ENCODE results near the gene GPC5. TPM values are rescaled to one million over a fixed set of nuclear protein-coding genes. Genes with fewer than 3 reads are reported as not detected.
A peak's percentile ranks its signal among the peaks of the same experiment; 100 is the strongest.

GPC5 gene
- total and polyA plus RNA-seq, 3 experiments from 2014 or later, result 0.08 to 0.39 (median 0.13) TPM

DNA sequence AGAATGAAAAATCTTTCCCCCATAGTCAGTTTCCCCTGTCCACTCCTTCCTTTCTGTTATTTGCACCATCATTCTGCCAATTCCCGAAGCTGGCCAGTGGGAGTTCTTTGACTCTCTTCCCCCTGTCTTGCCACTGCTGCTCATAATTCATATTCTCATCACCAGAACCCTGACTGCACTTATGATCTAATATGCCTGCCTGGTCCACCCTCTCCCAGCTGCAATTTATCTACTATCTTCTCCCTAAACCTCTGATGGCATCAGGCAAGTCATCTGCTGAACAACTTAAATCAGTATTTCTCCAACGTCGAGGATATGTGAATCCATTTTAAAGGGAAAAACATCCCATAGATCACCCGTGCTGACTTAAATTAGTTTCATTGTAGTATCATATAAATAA, 1370.2 kb downstream of the GPC5 start:
- H3K4me3 Mint-ChIP-seq, result no peak overlapping the region
- Histone ChIP-seq H3K9me3 (ENCODE audit: low read length) (no peaks in the 10 kb centered on the region), H3K27ac (ENCODE audit: low read depth, low read length) (no peak overlapping the region), H3K4me3 (ENCODE audit: low read length) (no peak overlapping the region), H3K27me3 (ENCODE audit: insufficient read depth, low read length, poor library complexity, severe bottlenecking) (no peaks in the 10 kb centered on the region), H3K36me3 (ENCODE audit: insufficient read depth, low read length) (no peaks in the 10 kb centered on the region), H3K4me1 (ENCODE audit: insufficient read depth, low read length) (no peaks in the 10 kb centered on the region)
- ChIA-PET POLR2A (no interaction called here), CTCF (no interaction called here)
- no peak for DNase-seq
- no peaks in the 10 kb centered on the region for H3K4me1 Mint-ChIP-seq
- peaks cover 0 to under 1% (median 0%) of the 10 kb centered on the region in 5 donors for H3K9me3 Mint-ChIP-seq
- no peaks in the 10 kb centered on the region for H3K27me3 Mint-ChIP-seq
- no peaks in the 10 kb centered on the region for H3K36me3 Mint-ChIP-seq
- no peak overlapping the region for H3K27ac Mint-ChIP-seq

DNA sequence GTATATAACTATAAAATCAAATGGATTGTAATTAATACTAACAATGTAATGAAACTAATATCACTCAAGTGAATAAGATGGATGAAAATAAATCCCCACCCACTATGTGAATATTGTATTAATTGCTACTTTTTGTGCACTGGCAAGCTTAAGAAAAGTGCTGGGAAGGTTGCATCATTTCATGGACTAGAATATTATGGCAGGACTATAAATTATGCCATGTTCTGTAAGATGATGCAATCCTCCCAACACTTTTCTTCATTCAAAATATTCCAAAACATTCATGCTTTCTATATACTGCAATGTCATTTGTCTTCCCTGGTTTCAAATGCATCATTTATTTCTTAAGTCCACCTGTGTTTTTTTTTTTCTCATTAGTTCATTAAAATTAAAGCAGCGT, 1370.6 kb downstream of the GPC5 start:
- Histone ChIP-seq H3K9me3 (ENCODE audit: low read length) (no peaks in the 10 kb centered on the region), H3K36me3 (ENCODE audit: insufficient read depth, low read length) (no peaks in the 10 kb centered on the region), H3K4me3 (ENCODE audit: low read length) (no peak overlapping the region), H3K27ac (ENCODE audit: low read depth, low read length) (no peak overlapping the region), H3K4me1 (ENCODE audit: insufficient read depth, low read length) (no peaks in the 10 kb centered on the region), H3K27me3 (ENCODE audit: insufficient read depth, low read length, poor library complexity, severe bottlenecking) (no peaks in the 10 kb centered on the region)
- ChIA-PET POLR2A (no interaction called here), CTCF (no interaction called here)
- no peak for DNase-seq
- Mint-ChIP-seq H3K36me3 (no peaks in the 10 kb centered on the region), H3K27me3 (no peaks in the 10 kb centered on the region), H3K4me1 (no peaks in the 10 kb centered on the region), H3K4me3 (no peak overlapping the region), H3K27ac (no peak overlapping the region), H3K9me3 (peaks cover 0 to 3% (median 0%) of the 10 kb centered on the region in 5 donors)

GRCh38 chr13:92775658-92776057, 1377.2 kb downstream of the GPC5 start:
- ChIA-PET POLR2A (no interaction called here), CTCF (no interaction called here)
- H3K36me3 ChIP-seq (ENCODE audit: insufficient read depth, low read length), result no peaks in the 10 kb centered on the region
- H3K4me1 ChIP-seq (ENCODE audit: insufficient read depth, low read length), result no peaks in the 10 kb centered on the region
- DNase-seq, result no peak
- no peak overlapping the region for H3K4me3 Mint-ChIP-seq
- H3K4me3 ChIP-seq (ENCODE audit: low read length), result no peak overlapping the region
- no peaks in the 10 kb centered on the region for H3K9me3 ChIP-seq (ENCODE audit: low read length)
- H3K27me3 Mint-ChIP-seq, result peaks cover 0 to 2% of the 10 kb centered on the region in 2 donors
- H3K27me3 ChIP-seq (ENCODE audit: insufficient read depth, low read length, poor library complexity, severe bottlenecking), result no peaks in the 10 kb centered on the region
- H3K36me3 Mint-ChIP-seq, result no peaks in the 10 kb centered on the region
- H3K9me3 Mint-ChIP-seq, result peaks cover 0 to 10% (median 2%) of the 10 kb centered on the region in 5 donors
- H3K4me1 Mint-ChIP-seq, result no peaks in the 10 kb centered on the region
- no peak overlapping the region for H3K27ac ChIP-seq (ENCODE audit: low read depth, low read length)
- no peak overlapping the region for H3K27ac Mint-ChIP-seq

- Histone ChIP-seq H3K4me3 (ENCODE audit: low read length) (no peak overlapping the region), H3K9me3 (ENCODE audit: low read length) (no peaks in the 10 kb centered on the region), H3K27ac (ENCODE audit: low read depth, low read length) (no peak overlapping the region), H3K27me3 (ENCODE audit: insufficient read depth, low read length, poor library complexity, severe bottlenecking) (no peaks in the 10 kb centered on the region), H3K4me1 (ENCODE audit: insufficient read depth, low read length) (no peaks in the 10 kb centered on the region), H3K36me3 (ENCODE audit: insufficient read depth, low read length) (no peaks in the 10 kb centered on the region)
- CTCF ChIA-PET, result no interaction called here
- Mint-ChIP-seq H3K9me3 (peaks cover 0 to 4% (median 2%) of the 10 kb centered on the region in 5 donors), H3K27me3 (peaks cover 0 to 2% of the 10 kb centered on the region in 2 donors), H3K4me1 (no peaks in the 10 kb centered on the region), H3K36me3 (no peaks in the 10 kb centered on the region), H3K27ac (no peak overlapping the region), H3K4me3 (no peak overlapping the region)
- DNase-seq, result no peak
- POLR2A ChIA-PET, result no interaction called here
Measured at GRCh38 chr13:92781965-92782690, 1383.7 kb downstream of the GPC5 start.

GRCh38 chr13:92802776-92803175, 1404.4 kb downstream of the GPC5 start:
- no peaks in the 10 kb centered on the region for H3K27me3 ChIP-seq (ENCODE audit: insufficient read depth, low read length, poor library complexity, severe bottlenecking)
- Mint-ChIP-seq H3K36me3 (no peaks in the 10 kb centered on the region), H3K4me1 (peaks cover 3 to 12% (median 6%) of the 10 kb centered on the region in 3 donors), H3K27ac (no peak overlapping the region), H3K9me3 (peaks cover 0 to 15% (median 0%) of the 10 kb centered on the region in 5 donors), H3K4me3 (no peak overlapping the region), H3K27me3 (no peaks in the 10 kb centered on the region)
- H3K36me3 ChIP-seq (ENCODE audit: insufficient read depth, low read length), result no peaks in the 10 kb centered on the region
- ChIA-PET POLR2A (no interaction called here), CTCF (no interaction called here)
- no peaks in the 10 kb centered on the region for H3K4me1 ChIP-seq (ENCODE audit: insufficient read depth, low read length)
- H3K27ac ChIP-seq (ENCODE audit: low read depth, low read length), result no peak overlapping the region
- H3K4me3 ChIP-seq (ENCODE audit: low read length), result no peak overlapping the region
- DNase-seq, result no peak
- H3K9me3 ChIP-seq (ENCODE audit: low read length), result no peaks in the 10 kb centered on the region

GRCh38 chr13:92804346-92804745, 1405.9 kb downstream of the GPC5 start:
- ChIA-PET POLR2A (no interaction called here), CTCF (no interaction called here)
- Mint-ChIP-seq H3K27me3 (no peaks in the 10 kb centered on the region), H3K36me3 (no peaks in the 10 kb centered on the region), H3K4me3 (no peak overlapping the region), H3K4me1 (peaks cover 3 to 12% (median 6%) of the 10 kb centered on the region in 3 donors), H3K27ac (no peak overlapping the region), H3K9me3 (peaks cover 0 to 15% (median 0%) of the 10 kb centered on the region in 5 donors)
- H3K4me1 ChIP-seq (ENCODE audit: insufficient read depth, low read length), result no peaks in the 10 kb centered on the region
- H3K9me3 ChIP-seq (ENCODE audit: low read length), result no peaks in the 10 kb centered on the region
- H3K27me3 ChIP-seq (ENCODE audit: insufficient read depth, low read length, poor library complexity, severe bottlenecking), result no peaks in the 10 kb centered on the region
- H3K4me3 ChIP-seq (ENCODE audit: low read length), result no peak overlapping the region
- DNase-seq, result no peak
- no peak overlapping the region for H3K27ac ChIP-seq (ENCODE audit: low read depth, low read length)
- no peaks in the 10 kb centered on the region for H3K36me3 ChIP-seq (ENCODE audit: insufficient read depth, low read length)

DNA sequence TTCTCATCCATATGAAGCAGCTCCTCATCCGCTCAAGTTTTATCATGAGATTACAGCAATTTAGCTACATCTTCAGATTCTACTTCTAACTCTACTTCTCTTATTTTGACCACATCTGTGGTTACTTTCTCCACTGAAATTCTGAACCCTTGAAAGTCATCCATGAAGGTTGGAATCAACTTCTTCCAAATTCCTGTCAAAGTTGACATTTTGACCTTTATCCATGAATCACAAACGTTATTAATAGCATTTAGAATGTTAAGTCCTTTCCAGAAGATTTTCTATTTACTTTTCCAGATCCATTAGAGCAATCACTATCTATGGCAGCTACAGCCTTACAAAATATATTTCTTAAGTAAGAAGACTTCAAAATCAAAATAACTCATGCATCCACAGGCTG, 1406.5 kb downstream of the GPC5 start:
- no peaks in the 10 kb centered on the region for H3K36me3 ChIP-seq (ENCODE audit: insufficient read depth, low read length)
- peaks cover 0 to 15% (median 0%) of the 10 kb centered on the region in 5 donors for H3K9me3 Mint-ChIP-seq
- no peak for DNase-seq
- POLR2A ChIA-PET, result no interaction called here
- CTCF ChIA-PET, result no interaction called here
- H3K4me1 Mint-ChIP-seq, result peaks cover 3 to 12% (median 6%) of the 10 kb centered on the region in 3 donors
- H3K4me3 ChIP-seq (ENCODE audit: low read length), result no peak overlapping the region
- no peak overlapping the region for H3K27ac ChIP-seq (ENCODE audit: low read depth, low read length)
- no peaks in the 10 kb centered on the region for H3K36me3 Mint-ChIP-seq
- peak overlapping the region in 1 of 7 donors; percentile 2 for H3K4me3 Mint-ChIP-seq
- H3K9me3 ChIP-seq (ENCODE audit: low read length), result no peaks in the 10 kb centered on the region
- no peaks in the 10 kb centered on the region for H3K4me1 ChIP-seq (ENCODE audit: insufficient read depth, low read length)
- no peaks in the 10 kb centered on the region for H3K27me3 Mint-ChIP-seq
- no peak overlapping the region for H3K27ac Mint-ChIP-seq
- H3K27me3 ChIP-seq (ENCODE audit: insufficient read depth, low read length, poor library complexity, severe bottlenecking), result no peaks in the 10 kb centered on the region

GRCh38 chr13:92805766-92806165, 1407.3 kb downstream of the GPC5 start:
- H3K27ac ChIP-seq (ENCODE audit: low read depth, low read length), result no peak overlapping the region
- H3K4me1 Mint-ChIP-seq, result peaks cover 3 to 12% (median 6%) of the 10 kb centered on the region in 3 donors
- no peaks in the 10 kb centered on the region for H3K9me3 ChIP-seq (ENCODE audit: low read length)
- no peaks in the 10 kb centered on the region for H3K4me1 ChIP-seq (ENCODE audit: insufficient read depth, low read length)
- H3K36me3 ChIP-seq (ENCODE audit: insufficient read depth, low read length), result no peaks in the 10 kb centered on the region
- H3K36me3 Mint-ChIP-seq, result no peaks in the 10 kb centered on the region
- DNase-seq, result no peak
- H3K9me3 Mint-ChIP-seq, result peaks cover 0 to 15% (median 0%) of the 10 kb centered on the region in 5 donors
- H3K27me3 ChIP-seq (ENCODE audit: insufficient read depth, low read length, poor library complexity, severe bottlenecking), result no peaks in the 10 kb centered on the region
- POLR2A ChIA-PET, result no interaction called here
- peak overlapping the region; percentile 69 to 85 (median 79) for H3K4me3 Mint-ChIP-seq
- CTCF ChIA-PET, result no interaction called here
- H3K4me3 ChIP-seq (ENCODE audit: low read length), result peak overlapping the region; percentile 53
- H3K27me3 Mint-ChIP-seq, result no peaks in the 10 kb centered on the region
- peak overlapping the region in 4 of 8 donors; percentile 17 to 72 (median 53) for H3K27ac Mint-ChIP-seq
